HCT116 (cell line): ENCODE results near the gene LDB2. TPM values are rescaled to one million over a fixed set of nuclear protein-coding genes. Genes with fewer than 3 reads are reported as not detected.

Experiments
- ATAC-seq: fragments of 200-7000 bp; cut with Tn5 transposase; 2 replicates; pipeline ENCODE4 v1.9.1; 2020; ENCODE audit warnings: mild to moderate bottlenecking, moderate library complexity
- BruUV-seq: library from RNA; stranded (reverse); fragments of 400-500 nt; replicated peaks from 2 replicates; lab custom pipeline; 2021; lab: Mats Ljungman, UMichigan
- CTCF ChIA-PET: fragments of 300-600 bp; sonication (Branson Sonifier 250); formaldehyde crosslinking; loops from one replicate; lab custom pipeline; 2021; ENCODE audit warnings: antibody characterized with exemption; lab: Charles Lee
- POLR2A ChIA-PET: fragments of 300-600, 350-600 bp; sonication (Branson Sonifier 250); formaldehyde crosslinking; loops from one replicate; lab custom pipeline; 2021; ENCODE audit warnings: antibody characterized with exemption; lab: Charles Lee
- RAD21 ChIA-PET, 2 experiments: fragments of 300-600 bp; sonication (Branson Sonifier 250); formaldehyde crosslinking; loops; one replicate each; lab custom pipeline; 2023; ENCODE audit warnings: low total read pairs in 2 of 2; ENCODE audit not compliant: uncharacterized antibody in 2 of 2, unreplicated experiment in 2 of 2, low non-redundant PET in 1 of 2; lab: Charles Lee
- DNase-seq: peaks from one replicate; pipeline ENCODE4 v3.0.0-alpha.2; 2010; ENCODE audit warnings: low read depth, low spot score
- H2AFZ ChIP-seq: fragments of 200-600 bp; shearing (Covaris generic), sonication (generic); 2 replicates; pipeline ENCODE4 v1.6.1; 2017; ENCODE audit warnings: low read depth, mixed run types, mixed read lengths, antibody characterized with exemption, low read length; ENCODE audit not compliant: poor library complexity, severe bottlenecking
- H3K27ac ChIP-seq: 2 replicates; pipeline ENCODE4 v1.5.1; 2012; ENCODE audit warnings: low read depth, low read length
- H3K27me3 ChIP-seq: fragments of 200-600 bp; sonication (generic); 2 replicates; pipeline ENCODE4 v1.6.1; 2016; ENCODE audit warnings: mixed run types, low read length, mixed read lengths; ENCODE audit not compliant: insufficient read depth
- H3K36me3 ChIP-seq, 2 experiments: fragments of 200-500 bp in 1 of 2; fragments of 200-600 bp in 1 of 2; sonication (Bioruptor generic) in 1 of 2; sonication (generic) in 1 of 2; 2 replicates each; pipeline versions ENCODE4 v1.5.1 to v1.6.1; 2014 to 2016; ENCODE audit warnings: low read length in 2 of 2, inconsistent platforms in 1 of 2, mixed read lengths in 1 of 2, mixed run types in 1 of 2; ENCODE audit not compliant: insufficient read depth in 2 of 2, control insufficient read depth in 1 of 2
- H3K4me1 ChIP-seq, 2 experiments: fragments of 200-600 bp in 1 of 2; sonication (generic) in 1 of 2; 2 replicates each; pipeline versions ENCODE4 v1.5.1 to v1.6.1; 2012 to 2017; ENCODE audit warnings: low read length in 2 of 2, inconsistent platforms in 1 of 2, mild to moderate bottlenecking in 1 of 2, mixed read lengths in 1 of 2, mixed run types in 1 of 2, moderate library complexity in 1 of 2; ENCODE audit not compliant: insufficient read depth in 2 of 2, control insufficient read depth in 1 of 2
- H3K4me2 ChIP-seq: fragments of 200-600 bp; sonication (generic); 2 replicates; pipeline ENCODE4 v1.6.1; 2017; ENCODE audit warnings: mixed run types, low read length, mixed read lengths
- H3K4me3 ChIP-seq, 2 experiments: fragments of 200-600 bp in 1 of 2; sonication (generic) in 1 of 2; replicated peaks in 1 of 2; 2 replicates each; pipeline ENCODE4 v1.5.1; 2011 to 2016; ENCODE audit warnings: low read length in 2 of 2, control low read depth in 1 of 2, low read depth in 1 of 2, mild to moderate bottlenecking in 1 of 2, mixed read lengths in 1 of 2, mixed run types in 1 of 2
- H3K79me2 ChIP-seq: fragments of 200-600 bp; sonication (generic); 2 replicates; pipeline ENCODE4 v1.6.1; 2017; ENCODE audit warnings: mild to moderate bottlenecking, mixed run types, low read length, moderate library complexity, mixed read lengths; ENCODE audit not compliant: insufficient read depth
- H3K9ac ChIP-seq: fragments of 200-600 bp; sonication (generic); 2 replicates; pipeline ENCODE4 v1.6.1; 2016; ENCODE audit warnings: low read length, mixed read lengths
- H3K9me2 ChIP-seq: fragments of 200-600 bp; sonication (generic), shearing (Covaris generic); 2 replicates; pipeline ENCODE4 v1.6.1; 2017; ENCODE audit warnings: mixed run types, mild to moderate bottlenecking, moderate library complexity; ENCODE audit not compliant: insufficient read depth
- H3K9me3 ChIP-seq, 2 experiments: fragments of 200-500 bp in 1 of 2; fragments of 200-600 bp in 1 of 2; sonication (Bioruptor generic) in 1 of 2; sonication (generic) in 1 of 2; 2 replicates each; pipeline ENCODE4 v1.6.1; 2014 to 2017; ENCODE audit warnings: low read length in 2 of 2, mixed read lengths in 2 of 2, inconsistent platforms in 1 of 2, low read depth in 1 of 2, mild to moderate bottlenecking in 1 of 2, mixed run types in 1 of 2, moderate library complexity in 1 of 2; ENCODE audit not compliant: control insufficient read depth in 1 of 2, insufficient read depth in 1 of 2
- H4K20me1 ChIP-seq: fragments of 200-600 bp; sonication (generic), shearing (Covaris generic); 2 replicates; pipeline ENCODE4 v1.6.1; 2017; ENCODE audit warnings: mixed run types, mild to moderate bottlenecking, moderate library complexity; ENCODE audit not compliant: insufficient read depth
- ATF3 ChIP-seq: IDR thresholded peaks from 2 replicates; pipeline ENCODE4 v1.6.1; 2012
- CBX3 ChIP-seq: IDR thresholded peaks from 2 replicates; pipeline ENCODE4 v1.6.1; 2012; ENCODE audit warnings: low read depth
- CTCF ChIP-seq, 3 experiments: fragments of 200-600 bp in 1 of 3; sonication (generic) in 1 of 3; IDR thresholded peaks in 2 of 3; conservative IDR thresholded peaks in 1 of 3; 2 replicates each; pipeline ENCODE4 v1.5.1; 2012 to 2017; ENCODE audit warnings: low read depth in 2 of 3, low read length in 2 of 3, antibody characterized with exemption in 1 of 3, borderline replicate concordance in 1 of 3, control low read depth in 1 of 3, mild to moderate bottlenecking in 1 of 3, mixed read lengths in 1 of 3, mixed run types in 1 of 3, moderate library complexity in 1 of 3; ENCODE audit not compliant: insufficient read depth in 1 of 3
- EGR1 ChIP-seq: IDR thresholded peaks from 2 replicates; pipeline ENCODE4 v1.6.1; 2012; ENCODE audit warnings: low read depth
- ELF1 ChIP-seq: IDR thresholded peaks from 2 replicates; pipeline ENCODE4 v1.6.1; 2012; ENCODE audit warnings: low read depth, borderline replicate concordance
- EZH2 ChIP-seq: fragments of 200-600 bp; sonication (generic); IDR thresholded peaks from 2 replicates; pipeline ENCODE4 v1.6.1; 2017; ENCODE audit warnings: antibody characterized with exemption, mixed run types
- FOSL1 ChIP-seq: IDR thresholded peaks from 2 replicates; pipeline ENCODE4 v1.6.1; 2012; ENCODE audit warnings: low read depth
- MAX ChIP-seq: IDR thresholded peaks from 2 replicates; pipeline ENCODE4 v1.6.1; 2012
- POLR2AphosphoS5 ChIP-seq: IDR thresholded peaks from 2 replicates; pipeline ENCODE4 v1.6.1; 2011; ENCODE audit warnings: mild to moderate bottlenecking, low read depth, low read length, moderate library complexity
- REST ChIP-seq: IDR thresholded peaks from 2 replicates; pipeline ENCODE4 v1.6.1; 2012; ENCODE audit warnings: low read depth
- SRF ChIP-seq: IDR thresholded peaks from 2 replicates; pipeline ENCODE4 v1.6.1; 2012; ENCODE audit warnings: low read depth
- TCF7L2 ChIP-seq: IDR thresholded peaks from 2 replicates; pipeline ENCODE4 v1.7.0; 2011; ENCODE audit warnings: borderline replicate concordance, inconsistent platforms; ENCODE audit not compliant: insufficient read depth, insufficient read length; ENCODE audit errors: extremely low read depth
- YY1 ChIP-seq: IDR thresholded peaks from 2 replicates; pipeline ENCODE4 v1.6.1; 2011; ENCODE audit warnings: low read length, low read depth, moderate library complexity, mild to moderate bottlenecking; ENCODE audit not compliant: insufficient replicate concordance; ENCODE audit errors: extremely low read depth
- ZBTB33 ChIP-seq: IDR thresholded peaks from 2 replicates; pipeline ENCODE4 v1.6.1; 2011; ENCODE audit warnings: mild to moderate bottlenecking, low read length, moderate library complexity; ENCODE audit not compliant: insufficient replicate concordance; ENCODE audit errors: extremely low read depth
- ZNF274 ChIP-seq: fragments of 200-500 bp; sonication (Bioruptor generic); IDR thresholded peaks from 2 replicates; pipeline ENCODE4 v1.6.1; 2014; ENCODE audit warnings: mild to moderate bottlenecking, low read depth, low read length, inconsistent platforms
- intact Hi-C: fragments of 100-400 bp; cut with micrococcal nuclease; formaldehyde crosslinking; loops from 2 replicates; pipeline ENCODE4 v1.10.0; 2022
- total RNA-seq: library from RNA; stranded (reverse); gene quantifications from one replicate; pipeline ENCODE4 v1.2.1, GENCODE V29; 2021; ENCODE audit not compliant: unreplicated experiment

LDB2 gene
- total RNA-seq, 1 experiment from 2014 or later = 0.12 TPM

- TF ChIP-seq EZH2 = no peak
- no peak for TF ChIP-seq ZNF274
- TF ChIP-seq FOSL1 = no peak
- no peak for TF ChIP-seq TCF7L2
- no peak for TF ChIP-seq POLR2AphosphoS5
- TF ChIP-seq REST = no peak
- TF ChIP-seq CTCF (IDR thresholded peaks at IDR 0.05 in 2 of 3, conservative IDR thresholded peaks at IDR 0.05 in 1 of 3; ENCODE audit: borderline replicate concordance in 1 of 3, insufficient read depth in 1 of 3, low read depth in 2 of 3, low read length in 2 of 3) = no peak
- no peak for TF ChIP-seq YY1
- TF ChIP-seq SRF = no peak
- no peak for TF ChIP-seq CBX3
- no peak for TF ChIP-seq ELF1
- no peak for TF ChIP-seq MAX
- no peak for TF ChIP-seq ATF3
- TF ChIP-seq EGR1 = no peak
- TF ChIP-seq ZBTB33 = no peak
- Histone ChIP-seq H3K27ac (no peak overlapping the region), H3K4me1 (no peaks in the 10 kb centered on the region), H3K9me2 (no peaks in the 10 kb centered on the region), H3K27me3 (peaks cover 18% of the 10 kb centered on the region), H3K4me3 (no peak overlapping the region), H4K20me1 (no peaks in the 10 kb centered on the region), H3K9me3 (no peaks in the 10 kb centered on the region), H3K4me2 (no peak overlapping the region), H3K9ac (no peak overlapping the region), H3K79me2 (no peaks in the 10 kb centered on the region), H2AFZ (no peak overlapping the region), H3K36me3 (no peaks in the 10 kb centered on the region)
- intact Hi-C loops = no loop called here
- ATAC-seq (no peak), DNase-seq (no peak)
- no TSS peak for BruUV-seq
- ChIA-PET POLR2A (no interaction called here), CTCF (no interaction called here), RAD21 (no interaction called here)
Measured at GRCh38 chr4:16900325-16900724, 1.9 kb upstream of the LDB2 start.
